Smooth muscle cell (in vitro differentiated cells): ENCODE data around the gene TP53I13. TPM values are rescaled to one million over a fixed set of nuclear protein-coding genes. Genes with fewer than 3 reads are reported as not detected.

Source experiments
- DNase-seq: peaks from one replicate; lab custom pipeline; 2025; ENCODE audit not compliant: unreplicated experiment; lab: John Stamatoyannopoulos, UW
- H2AFZ ChIP-seq: fragments of 200-600 bp; sonication (generic); 2 replicates; pipeline ENCODE4 v1.6.0; 2016; ENCODE audit warnings: antibody characterized with exemption, low read depth, mild to moderate bottlenecking
- H3F3A ChIP-seq: fragments of 200-600 bp; sonication (generic); 2 replicates; pipeline ENCODE4 v1.6.0; 2017; ENCODE audit warnings: antibody characterized with exemption, low read depth
- H3K27ac ChIP-seq: fragments of 200-600 bp; sonication (generic); 2 replicates; pipeline ENCODE4 v1.5.1; 2016; ENCODE audit warnings: low read depth, mild to moderate bottlenecking
- H3K27me3 ChIP-seq: fragments of 200-600 bp; sonication (generic); 2 replicates; pipeline ENCODE4 v1.6.1; 2016; ENCODE audit warnings: low read depth, mild to moderate bottlenecking
- H3K36me3 ChIP-seq: fragments of 200-600 bp; sonication (generic); 2 replicates; pipeline ENCODE4 v1.5.1; 2016; ENCODE audit warnings: low read depth
- H3K4me1 ChIP-seq: fragments of 200-600 bp; sonication (generic); 2 replicates; pipeline ENCODE4 v1.5.1; 2016; ENCODE audit warnings: low read depth
- H3K4me2 ChIP-seq: fragments of 200-600 bp; sonication (generic); 2 replicates; pipeline ENCODE4 v1.6.0; 2016; ENCODE audit warnings: mild to moderate bottlenecking
- H3K4me3 ChIP-seq: fragments of 200-600 bp; sonication (generic); 2 replicates; pipeline ENCODE4 v1.5.1; 2016; ENCODE audit warnings: mild to moderate bottlenecking
- H3K79me2 ChIP-seq: fragments of 200-600 bp; sonication (generic); 2 replicates; pipeline ENCODE4 v1.6.0; 2016; ENCODE audit warnings: low read depth, mild to moderate bottlenecking
- H3K9ac ChIP-seq: fragments of 200-600 bp; sonication (generic); 2 replicates; pipeline ENCODE4 v1.6.0; 2016; ENCODE audit warnings: low read depth
- H3K9me3 ChIP-seq: fragments of 200-600 bp; sonication (generic); replicated peaks from 2 replicates; pipeline ENCODE4 v1.5.1; 2016; ENCODE audit warnings: low read depth
- H4K20me1 ChIP-seq: fragments of 200-600 bp; sonication (generic); 2 replicates; pipeline ENCODE4 v1.6.0; 2016; ENCODE audit warnings: low read depth
- CTCF ChIP-seq: fragments of 200-600 bp; sonication (generic); IDR thresholded peaks from 2 replicates; pipeline ENCODE4 v1.5.1; 2017; ENCODE audit warnings: borderline replicate concordance, mild to moderate bottlenecking, antibody characterized with exemption; ENCODE audit not compliant: insufficient read depth, poor library complexity, severe bottlenecking
- WGBS: methylation state at CpG from one replicate; pipeline ENCODE4 v1.1.7; 2016; ENCODE audit warnings: low lambda C conversion rate; 5-methylcytosine and 5-hydroxymethylcytosine counted together
- polyA plus RNA-seq: library from polyadenylated mRNA; unstranded; fragments of >200 nt; fragmentation: Nextera tagmentation; extraction: Ambion mirVana; gene quantifications from 2 replicates; pipeline ENCODE4 v1.2.1, GENCODE V29; 2016
- total RNA-seq: library from RNA; depleted of rRNA; stranded (reverse); fragments of >200 nt; gene quantifications from 2 replicates; pipeline ENCODE4 v1.2.3, GENCODE V29; 2014

TP53I13 gene
- total and polyA plus RNA-seq, 2 experiments from 2014 or later, result 50.7 to 105 TPM

DNA sequence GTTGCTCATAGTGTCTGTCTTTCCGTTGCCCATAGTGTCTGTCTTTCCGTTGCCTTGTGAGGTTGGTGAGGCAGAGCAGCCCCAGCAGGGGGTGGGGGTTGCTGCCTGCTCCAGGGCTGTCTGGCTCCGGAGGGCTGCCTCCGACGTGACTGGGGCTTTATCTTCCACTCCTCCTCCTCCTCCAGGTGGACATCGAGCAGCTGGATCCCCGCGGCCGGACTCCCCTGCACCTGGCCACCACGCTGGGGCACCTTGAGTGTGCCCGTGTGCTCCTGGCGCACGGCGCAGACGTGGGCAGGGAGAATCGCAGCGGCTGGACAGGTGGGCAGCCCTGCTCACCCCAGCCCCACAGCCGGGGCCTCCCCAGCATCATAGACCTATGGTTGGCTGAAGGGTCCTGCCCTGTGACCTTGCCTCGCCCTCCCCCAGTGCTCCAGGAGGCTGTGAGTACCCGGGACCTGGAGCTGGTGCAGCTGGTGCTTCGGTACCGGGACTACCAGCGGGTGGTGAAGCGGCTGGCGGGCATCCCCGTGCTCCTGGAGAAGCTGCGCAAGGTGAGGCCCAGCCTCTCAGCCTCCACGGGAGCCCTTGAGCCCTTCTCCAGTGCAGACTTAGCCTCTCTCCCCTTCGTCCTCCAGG is 39.2 kb downstream of the TP53I13 start:
- Histone ChIP-seq H3K4me2 (no peak overlapping the region), H3K36me3 (no peaks in the 10 kb centered on the region), H3K9ac (no peak overlapping the region), H3F3A (no peaks in the 10 kb centered on the region), H3K27me3 (no peaks in the 10 kb centered on the region), H3K27ac (no peak overlapping the region), H3K9me3 (no peaks in the 10 kb centered on the region), H2AFZ (no peak overlapping the region), H3K79me2 (no peaks in the 10 kb centered on the region), H3K4me3 (no peak overlapping the region), H4K20me1 (no peaks in the 10 kb centered on the region), H3K4me1 (no peaks in the 10 kb centered on the region)
- no peak for TF ChIP-seq CTCF
- no peak for DNase-seq
- WGBS, result 93% methylated on average over 29 of the region's 29 CpGs

DNA sequence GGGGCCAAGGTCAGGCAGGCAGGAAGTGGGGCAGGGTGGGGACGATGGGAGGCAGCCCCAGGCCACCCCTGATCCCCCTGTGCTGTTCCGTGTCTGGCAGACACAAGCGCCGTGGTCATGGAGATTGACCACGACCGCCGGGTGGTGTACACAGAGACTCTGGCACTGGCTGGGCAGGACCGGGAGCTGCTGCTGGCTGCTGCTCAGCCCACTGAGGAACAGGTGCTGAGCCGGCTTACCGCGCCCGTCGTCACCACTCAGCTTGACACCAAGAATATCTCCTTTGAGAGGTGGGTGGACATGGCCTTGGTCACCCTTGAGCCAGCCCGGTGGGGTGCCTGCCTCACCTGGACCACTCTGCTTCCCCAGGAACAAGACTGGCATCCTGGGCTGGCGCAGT is 40.5 kb downstream of the TP53I13 start:
- Histone ChIP-seq H3K27me3 (no peaks in the 10 kb centered on the region), H3K36me3 (no peaks in the 10 kb centered on the region), H3F3A (no peaks in the 10 kb centered on the region), H3K4me3 (no peak overlapping the region), H3K4me2 (no peak overlapping the region), H3K4me1 (peaks cover 5% of the 10 kb centered on the region), H3K9ac (no peak overlapping the region), H3K9me3 (no peaks in the 10 kb centered on the region), H2AFZ (no peak overlapping the region), H3K79me2 (no peaks in the 10 kb centered on the region), H4K20me1 (no peaks in the 10 kb centered on the region), H3K27ac (no peak overlapping the region)
- no peak for DNase-seq
- 96% methylated on average over 15 of the region's 15 CpGs for WGBS
- no peak for TF ChIP-seq CTCF

- H3K27me3 ChIP-seq, result no peaks in the 10 kb centered on the region
- H3K9me3 ChIP-seq, result no peaks in the 10 kb centered on the region
- H3K79me2 ChIP-seq, result no peaks in the 10 kb centered on the region
- no peaks in the 10 kb centered on the region for H4K20me1 ChIP-seq
- no peak overlapping the region for H3K4me3 ChIP-seq
- DNase-seq, result no peak
- H3K27ac ChIP-seq, result no peak overlapping the region
- no peaks in the 10 kb centered on the region for H3F3A ChIP-seq
- peaks cover 18% of the 10 kb centered on the region for H3K4me1 ChIP-seq
- no peak for TF ChIP-seq CTCF
- H2AFZ ChIP-seq, result no peak overlapping the region
- H3K9ac ChIP-seq, result no peak overlapping the region
- WGBS, result 89% methylated on average over 3 of the region's 3 CpGs
- H3K4me2 ChIP-seq, result no peak overlapping the region
- H3K36me3 ChIP-seq, result no peaks in the 10 kb centered on the region
These were observed 41.9 kb downstream of the TP53I13 start for GRCh38 chr17:29610395-29610794.
